Tibial nerve (tissue), 4 donors: ENCODE results near the gene SNX20. TPM values are rescaled to one million over a fixed set of nuclear protein-coding genes. Genes with fewer than 3 reads are reported as not detected.

Source experiments
- DNase-seq, 2 donors: peaks; one replicate each; pipeline ENCODE4 v3.0.0-alpha.2; 2019; ENCODE audit warnings: low spot score in 2 of 2
- H3K27ac ChIP-seq, 4 donors: fragments of 200-600 bp; sonication (generic) in 3 of 4; one replicate each; pipeline ENCODE4 v1.5.1; 2017 to 2019; ENCODE audit warnings: mild to moderate bottlenecking in 1 of 4
- H3K27me3 ChIP-seq, 2 donors: fragments of 200-600 bp; sonication (generic) in 1 of 2; one replicate each; pipeline versions ENCODE4 v1.5.1 to v1.6.0; 2017 to 2019
- H3K36me3 ChIP-seq, 3 donors: fragments of 200-600 bp; sonication (generic); one replicate each; pipeline ENCODE4 v1.5.1; 2018 to 2019
- H3K4me1 ChIP-seq, 4 donors: fragments of 200-600 bp; sonication (generic) in 3 of 4; one replicate each; pipeline ENCODE4 v1.5.1; 2017 to 2019
- H3K4me3 ChIP-seq, 4 donors: fragments of 200-600 bp; sonication (generic) in 3 of 4; one replicate each; pipeline ENCODE4 v1.5.1; 2017 to 2019; ENCODE audit warnings: mild to moderate bottlenecking in 1 of 4, moderate library complexity in 1 of 4
- H3K9me3 ChIP-seq, 4 donors: fragments of 200-600 bp; sonication (generic) in 3 of 4; one replicate each; pipeline ENCODE4 v1.5.1; 2017 to 2019
- EP300 ChIP-seq, 2 donors: sonication (generic); formaldehyde crosslinking; IDR thresholded peaks; one replicate each; pipeline ENCODE4 v1.6.1; 2017; ENCODE audit warnings: antibody characterized with exemption in 2 of 2, mild to moderate bottlenecking in 1 of 2
- POLR2A ChIP-seq, 2 donors: fragments of 450-650 bp; IDR thresholded peaks; one replicate each; pipeline ENCODE4 v1.6.1; 2017; ENCODE audit warnings: antibody characterized with exemption in 2 of 2, mild to moderate bottlenecking in 2 of 2, moderate library complexity in 2 of 2
- WGBS, 2 donors: methylation state at CpG; one replicate each; pipeline ENCODE4 v1.1.5; 2018; 5-methylcytosine and 5-hydroxymethylcytosine counted together
- total RNA-seq, 4 donors: library from RNA; depleted of rRNA; stranded (reverse); fragments of >200 nt; gene quantifications; one replicate each; pipeline ENCODE4 v1.1.0, GENCODE V29; 2016
- TF ChIP-seq, protein P1 (sequence below), 5 experiments: fragments of 200-600 bp in 3 of 5; fragments of 450-650 bp in 2 of 5; sonication (generic) in 3 of 5; IDR thresholded peaks; one replicate each; pipeline ENCODE4 v1.5.1; 2016 to 2019; ENCODE audit warnings: antibody characterized with exemption in 5 of 5, mild to moderate bottlenecking in 3 of 5, moderate library complexity in 2 of 5

Gene SNX20
- total RNA-seq, 4 donors from 2014 or later = 1.7 to 5.1 (median 2.3) TPM

DNA sequence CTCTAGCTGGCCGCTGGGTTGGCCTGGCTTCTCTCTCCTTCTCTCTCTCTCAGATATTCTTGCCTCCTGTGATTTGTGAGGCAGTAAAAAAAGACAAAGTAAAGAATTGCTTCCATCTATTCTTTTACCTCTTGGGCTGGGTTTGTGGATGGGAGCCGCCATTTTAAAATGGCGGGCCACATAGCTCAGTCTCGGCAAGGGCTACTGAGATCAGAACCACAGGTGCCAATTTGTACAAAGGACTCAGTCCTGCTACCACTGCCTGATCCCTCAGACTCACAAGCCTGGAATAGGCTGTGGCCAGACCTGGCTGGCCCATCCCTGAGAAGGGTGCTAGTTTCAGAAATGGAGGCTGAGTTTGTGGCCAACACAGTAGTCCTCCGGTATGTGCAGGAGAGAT is 36.4 kb upstream of the SNX20 start:
- no peaks in the 10 kb centered on the region for H3K4me1 ChIP-seq
- H3K9me3 ChIP-seq = no peaks in the 10 kb centered on the region
- 91 to 98% methylated on average over 5 of the region's 5 CpGs for WGBS, 2 donors
- H3K36me3 ChIP-seq = peaks cover 0 to 3% (median 0%) of the 10 kb centered on the region in 3 donors
- H3K27me3 ChIP-seq = no peaks in the 10 kb centered on the region
- no peak for DNase-seq
- H3K27ac ChIP-seq = no peak overlapping the region
- TF ChIP-seq POLR2A (IDR thresholded peaks at IDR 0.05) = no peak
- no peak for TF ChIP-seq EP300 (IDR thresholded peaks at IDR 0.05)
- TF ChIP-seq, protein P1, sequence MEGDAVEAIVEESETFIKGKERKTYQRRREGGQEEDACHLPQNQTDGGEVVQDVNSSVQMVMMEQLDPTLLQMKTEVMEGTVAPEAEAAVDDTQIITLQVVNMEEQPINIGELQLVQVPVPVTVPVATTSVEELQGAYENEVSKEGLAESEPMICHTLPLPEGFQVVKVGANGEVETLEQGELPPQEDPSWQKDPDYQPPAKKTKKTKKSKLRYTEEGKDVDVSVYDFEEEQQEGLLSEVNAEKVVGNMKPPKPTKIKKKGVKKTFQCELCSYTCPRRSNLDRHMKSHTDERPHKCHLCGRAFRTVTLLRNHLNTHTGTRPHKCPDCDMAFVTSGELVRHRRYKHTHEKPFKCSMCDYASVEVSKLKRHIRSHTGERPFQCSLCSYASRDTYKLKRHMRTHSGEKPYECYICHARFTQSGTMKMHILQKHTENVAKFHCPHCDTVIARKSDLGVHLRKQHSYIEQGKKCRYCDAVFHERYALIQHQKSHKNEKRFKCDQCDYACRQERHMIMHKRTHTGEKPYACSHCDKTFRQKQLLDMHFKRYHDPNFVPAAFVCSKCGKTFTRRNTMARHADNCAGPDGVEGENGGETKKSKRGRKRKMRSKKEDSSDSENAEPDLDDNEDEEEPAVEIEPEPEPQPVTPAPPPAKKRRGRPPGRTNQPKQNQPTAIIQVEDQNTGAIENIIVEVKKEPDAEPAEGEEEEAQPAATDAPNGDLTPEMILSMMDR (IDR thresholded peaks at IDR 0.05) = no peak
- H3K4me3 ChIP-seq = no peak overlapping the region

DNA sequence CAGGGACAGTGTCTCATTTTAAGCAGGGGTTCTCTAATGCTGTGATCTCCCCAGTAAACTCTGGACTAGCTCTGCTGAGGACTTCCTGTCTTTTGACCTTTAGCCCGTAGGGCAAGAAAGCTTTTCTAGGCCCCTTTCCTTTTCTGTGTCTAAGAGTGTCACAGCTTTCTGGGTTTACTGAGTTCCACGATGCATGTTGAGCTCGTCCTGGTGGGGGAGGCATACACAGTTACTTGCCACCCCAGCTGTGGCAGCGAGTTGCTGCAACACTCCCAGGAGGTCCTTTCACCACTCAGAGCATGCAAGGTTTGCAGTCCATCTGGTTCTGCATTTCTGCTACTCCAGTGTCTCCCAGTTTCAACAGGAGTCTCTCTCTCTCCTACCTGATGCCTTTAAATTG is 36.0 kb upstream of the SNX20 start:
- H3K27ac ChIP-seq = no peak overlapping the region
- H3K4me1 ChIP-seq = no peaks in the 10 kb centered on the region
- TF ChIP-seq, protein P1 (IDR thresholded peaks at IDR 0.05) = no peak
- no peak for TF ChIP-seq EP300 (IDR thresholded peaks at IDR 0.05)
- no peak for TF ChIP-seq POLR2A (IDR thresholded peaks at IDR 0.05)
- 55 to 63% methylated on average over 4 of the region's 4 CpGs for WGBS, 2 donors
- no peak overlapping the region for H3K4me3 ChIP-seq
- no peaks in the 10 kb centered on the region for H3K27me3 ChIP-seq
- H3K9me3 ChIP-seq = no peaks in the 10 kb centered on the region
- no peak for DNase-seq
- H3K36me3 ChIP-seq = no peaks in the 10 kb centered on the region

DNA sequence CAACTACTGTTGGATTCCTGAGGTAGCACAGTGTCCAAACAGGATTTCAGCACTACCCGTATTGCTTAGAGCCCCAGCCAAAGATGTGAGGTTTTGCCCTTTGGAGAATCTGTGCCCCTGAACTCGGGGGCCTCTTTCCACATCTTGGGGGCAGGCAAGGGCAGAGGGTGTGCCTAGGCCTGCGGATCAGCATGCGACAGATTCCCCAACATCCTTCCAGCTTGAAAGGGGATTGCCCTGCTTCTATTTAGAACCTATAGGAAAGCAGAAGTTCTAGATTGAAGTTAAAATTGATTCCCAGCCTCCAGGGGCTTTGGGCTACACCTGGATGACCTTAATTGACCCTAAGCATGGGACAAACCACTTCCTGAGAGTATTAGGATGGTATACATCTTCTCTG is 31.8 kb upstream of the SNX20 start:
- H3K4me1 ChIP-seq = peaks cover 0 to 5% (median 0%) of the 10 kb centered on the region in 4 donors
- WGBS, 2 donors = 66 to 68% methylated on average over 4 of the region's 4 CpGs

DNA sequence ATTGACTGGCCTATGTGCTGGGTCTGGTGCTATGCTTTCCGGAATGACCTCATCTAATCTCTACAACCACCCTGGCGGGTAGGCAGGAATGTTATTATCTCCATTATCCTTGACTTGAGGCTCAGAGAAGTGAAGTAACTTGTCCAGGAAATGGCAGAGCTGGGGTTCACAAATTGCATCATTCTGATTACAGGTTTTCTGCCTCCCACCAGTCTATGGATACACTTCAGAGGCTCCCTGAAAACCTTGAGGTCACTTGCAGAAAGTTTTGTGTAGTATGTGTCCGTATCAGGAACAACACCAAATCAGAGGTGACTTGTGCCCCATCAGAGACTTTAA is 31.4 kb upstream of the SNX20 start:
- Histone ChIP-seq H3K4me1 (peaks cover 0 to 5% (median under 1%) of the 10 kb centered on the region in 4 donors), H3K27me3 (no peaks in the 10 kb centered on the region), H3K9me3 (no peaks in the 10 kb centered on the region), H3K4me3 (no peak overlapping the region), H3K36me3 (peaks cover 0 to 12% (median 0%) of the 10 kb centered on the region in 3 donors), H3K27ac (no peak overlapping the region)
- no peak for DNase-seq
- WGBS, 2 donors = 84 to 85% methylated on average over 3 of the region's 3 CpGs
- TF ChIP-seq, protein P1 (IDR thresholded peaks at IDR 0.05) = no peak
- TF ChIP-seq POLR2A (IDR thresholded peaks at IDR 0.05) (no peak), EP300 (IDR thresholded peaks at IDR 0.05) (no peak)

More for the DNA sequence above, 31.8 kb upstream of the SNX20 start:
- no peak for DNase-seq
- peaks cover 0 to 12% (median 0%) of the 10 kb centered on the region in 3 donors for H3K36me3 ChIP-seq
- no peaks in the 10 kb centered on the region for H3K9me3 ChIP-seq
- H3K4me3 ChIP-seq = no peak overlapping the region
- H3K27ac ChIP-seq = no peak overlapping the region
- TF ChIP-seq POLR2A (IDR thresholded peaks at IDR 0.05) = no peak
- no peak for TF ChIP-seq EP300 (IDR thresholded peaks at IDR 0.05)
- TF ChIP-seq, protein P1 (IDR thresholded peaks at IDR 0.05) = no peak
- H3K27me3 ChIP-seq = no peaks in the 10 kb centered on the region

DNA sequence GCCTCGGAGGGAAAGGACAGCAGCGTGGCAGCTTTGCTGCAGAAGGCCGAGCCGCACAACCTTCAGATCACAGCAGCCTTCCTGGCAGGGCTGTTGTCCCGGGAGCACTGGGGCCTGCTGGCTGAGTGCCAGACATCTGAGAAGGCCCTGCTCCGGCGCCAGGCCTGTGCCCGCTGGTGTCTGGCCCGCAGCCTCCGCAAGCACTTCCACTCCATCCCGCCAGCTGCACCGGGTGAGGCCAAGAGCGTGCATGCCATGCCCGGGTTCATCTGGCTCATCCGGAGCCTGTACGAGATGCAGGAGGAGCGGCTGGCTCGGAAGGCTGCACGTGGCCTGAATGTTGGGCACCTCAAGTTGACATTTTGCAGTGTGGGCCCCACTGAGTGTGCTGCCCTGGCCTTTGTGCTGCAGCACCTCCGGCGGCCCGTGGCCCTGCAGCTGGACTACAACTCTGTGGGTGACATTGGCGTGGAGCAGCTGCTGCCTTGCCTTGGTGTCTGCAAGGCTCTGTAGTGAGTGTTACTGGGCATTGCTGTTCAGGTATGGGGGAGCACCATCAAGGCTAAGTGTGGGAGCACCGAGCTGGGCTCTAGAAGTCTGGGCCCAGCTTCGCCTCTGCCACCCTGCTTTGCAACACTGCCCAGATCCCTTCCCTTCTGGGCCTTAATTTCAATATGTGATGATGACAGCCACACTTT is 30.9 kb upstream of the SNX20 start:
- Histone ChIP-seq H3K27ac (no peak overlapping the region), H3K4me1 (peaks cover 0 to 5% (median 2%) of the 10 kb centered on the region in 4 donors), H3K9me3 (no peaks in the 10 kb centered on the region), H3K27me3 (no peaks in the 10 kb centered on the region), H3K36me3 (peaks cover 0 to 12% (median 0%) of the 10 kb centered on the region in 3 donors), H3K4me3 (no peak overlapping the region)
- WGBS, 2 donors = 83 to 85% methylated on average over 18 to 24 of the region's 25 CpGs
- DNase-seq = no peak
- TF ChIP-seq EP300 (IDR thresholded peaks at IDR 0.05) (no peak), POLR2A (IDR thresholded peaks at IDR 0.05) (no peak)
- TF ChIP-seq, protein P1 (IDR thresholded peaks at IDR 0.05) = no peak
